Hepatocyte (in vitro differentiated cells): Measurements from ENCODE around the gene MTFP1. TPM values are rescaled to one million over a fixed set of nuclear protein-coding genes. Genes with fewer than 3 reads are reported as not detected.

Experiments
- DNase-seq: peaks from one replicate; pipeline ENCODE4 v3.0.0-alpha.2; 2016; ENCODE audit warnings: low spot score
- H2AFZ ChIP-seq: fragments of 200-600 bp; sonication (generic); 2 replicates; pipeline ENCODE4 v1.6.0; 2016; ENCODE audit warnings: antibody characterized with exemption, mild to moderate bottlenecking
- H3K27ac ChIP-seq: fragments of 200-600 bp; sonication (generic); 2 replicates; pipeline ENCODE4 v1.5.1; 2016; ENCODE audit warnings: mild to moderate bottlenecking
- H3K27me3 ChIP-seq: fragments of 200-600 bp; sonication (generic); 2 replicates; pipeline ENCODE4 v1.6.1; 2016
- H3K36me3 ChIP-seq: fragments of 200-600 bp; sonication (generic); replicated peaks from 2 replicates; pipeline ENCODE4 v1.5.1; 2016; ENCODE audit warnings: low read depth; ENCODE audit not compliant: insufficient read depth
- H3K4me1 ChIP-seq: fragments of 200-600 bp; sonication (generic); 2 replicates; pipeline ENCODE4 v1.5.1; 2016; ENCODE audit warnings: mild to moderate bottlenecking, moderate library complexity; ENCODE audit not compliant: insufficient read depth
- H3K4me2 ChIP-seq: fragments of 200-600 bp; sonication (generic); 2 replicates; pipeline ENCODE4 v1.6.0; 2016
- H3K4me3 ChIP-seq: fragments of 200-600 bp; sonication (generic); 2 replicates; pipeline ENCODE4 v1.5.1; 2016; ENCODE audit warnings: mild to moderate bottlenecking
- H3K79me2 ChIP-seq: fragments of 200-600 bp; sonication (generic); 2 replicates; pipeline ENCODE4 v1.6.0; 2017; ENCODE audit warnings: mild to moderate bottlenecking
- H3K9me2 ChIP-seq: fragments of 200-600 bp; sonication (generic); replicated peaks from 2 replicates; pipeline ENCODE4 v1.6.0; 2017; ENCODE audit warnings: mild to moderate bottlenecking; ENCODE audit not compliant: insufficient read depth
- H3K9me3 ChIP-seq: fragments of 200-600 bp; sonication (generic); 2 replicates; pipeline ENCODE4 v1.5.1; 2016; ENCODE audit warnings: low read depth, mild to moderate bottlenecking
- H4K20me1 ChIP-seq: fragments of 200-600 bp; sonication (generic); 2 replicates; pipeline ENCODE4 v1.6.0; 2016; ENCODE audit warnings: mild to moderate bottlenecking; ENCODE audit not compliant: insufficient read depth, poor library complexity, severe bottlenecking
- CTCF ChIP-seq: fragments of 200-600 bp; sonication (generic); IDR thresholded peaks from 2 replicates; pipeline ENCODE4 v1.5.1; 2016; ENCODE audit warnings: antibody characterized with exemption, mild to moderate bottlenecking; ENCODE audit not compliant: poor library complexity
- EZH2 ChIP-seq: fragments of 200-600 bp; sonication (generic); IDR thresholded peaks from 2 replicates; pipeline ENCODE4 v1.6.1; 2016; ENCODE audit warnings: antibody characterized with exemption, mild to moderate bottlenecking, borderline replicate concordance
- EZH2phosphoT487 ChIP-seq: fragments of 200-600 bp; sonication (generic); IDR thresholded peaks from one replicate; pipeline ENCODE4 v1.6.1; 2018; ENCODE audit warnings: antibody characterized with exemption, mild to moderate bottlenecking, low read depth, moderate library complexity; ENCODE audit not compliant: unreplicated experiment, severe bottlenecking
- WGBS: methylation state at CpG from one replicate; pipeline ENCODE4 v1.1.6; 2016; ENCODE audit warnings: low lambda C conversion rate; ENCODE audit errors: missing lambda C conversion rate; 5-methylcytosine and 5-hydroxymethylcytosine counted together
- polyA plus RNA-seq: library from polyadenylated mRNA; unstranded; fragments of >200 nt; fragmentation: Nextera tagmentation; extraction: Ambion mirVana; gene quantifications from 2 replicates; pipeline ENCODE4 v1.2.1, GENCODE V29; 2016
- total RNA-seq: library from RNA; depleted of rRNA; stranded (reverse); fragments of >200 nt; gene quantifications from 2 replicates; pipeline ENCODE4 v1.2.3, GENCODE V29; 2014

Gene MTFP1
- total and polyA plus RNA-seq, 2 experiments from 2014 or later = 16.3 to 22.3 TPM

- Histone ChIP-seq H3K4me1 (peaks cover 4% of the 10 kb centered on the region), H3K4me3 (no peak overlapping the region), H3K79me2 (peaks cover 3% of the 10 kb centered on the region), H3K27ac (no peak overlapping the region), H4K20me1 (no peaks in the 10 kb centered on the region), H3K36me3 (no peaks in the 10 kb centered on the region), H3K4me2 (no peak overlapping the region), H2AFZ (no peak overlapping the region), H3K9me3 (no peaks in the 10 kb centered on the region), H3K9me2 (no peaks in the 10 kb centered on the region), H3K27me3 (no peaks in the 10 kb centered on the region)
- DNase-seq = no peak
- WGBS = 93% methylated on average over 5 of the region's 5 CpGs
- no peak for TF ChIP-seq EZH2phosphoT487
- TF ChIP-seq EZH2 = no peak
- TF ChIP-seq CTCF = no peak
Observed at GRCh38 chr22:30382340-30382739, 43.2 kb upstream of the MTFP1 start.

- H2AFZ ChIP-seq = no peak overlapping the region
- peaks cover 8% of the 10 kb centered on the region for H3K4me1 ChIP-seq
- H3K9me3 ChIP-seq = no peaks in the 10 kb centered on the region
- no peak overlapping the region for H3K4me2 ChIP-seq
- no peak for TF ChIP-seq CTCF
- TF ChIP-seq EZH2phosphoT487 = no peak
- TF ChIP-seq EZH2 = no peak
- 71% methylated on average over 3 of the region's 3 CpGs for WGBS
- no peak for DNase-seq
- H3K9me2 ChIP-seq = no peaks in the 10 kb centered on the region
- H3K27ac ChIP-seq = no peak overlapping the region
- H3K79me2 ChIP-seq = peaks cover 3% of the 10 kb centered on the region
- no peaks in the 10 kb centered on the region for H3K36me3 ChIP-seq
- H3K27me3 ChIP-seq = no peaks in the 10 kb centered on the region
- no peaks in the 10 kb centered on the region for H4K20me1 ChIP-seq
- H3K4me3 ChIP-seq = no peak overlapping the region
Observed at GRCh38 chr22:30383061-30383460, 42.5 kb upstream of the MTFP1 start.

GRCh38 chr22:30385942-30386341, 39.6 kb upstream of the MTFP1 start:
- no peaks in the 10 kb centered on the region for H3K9me3 ChIP-seq
- no peak for DNase-seq
- no peak overlapping the region for H3K4me3 ChIP-seq
- TF ChIP-seq EZH2phosphoT487 = no peak
- no peak for TF ChIP-seq EZH2
- TF ChIP-seq CTCF = no peak
- H3K4me2 ChIP-seq = peak overlapping the region; percentile 94
- H3K4me1 ChIP-seq = peaks cover 8% of the 10 kb centered on the region
- H3K79me2 ChIP-seq = peaks cover 3% of the 10 kb centered on the region
- no peaks in the 10 kb centered on the region for H3K36me3 ChIP-seq
- 93% methylated on average over 10 of the region's 10 CpGs for WGBS
- no peaks in the 10 kb centered on the region for H4K20me1 ChIP-seq
- H2AFZ ChIP-seq = no peak overlapping the region
- no peaks in the 10 kb centered on the region for H3K27me3 ChIP-seq
- no peaks in the 10 kb centered on the region for H3K9me2 ChIP-seq
- H3K27ac ChIP-seq = no peak overlapping the region

- Histone ChIP-seq H3K27me3 (no peaks in the 10 kb centered on the region), H3K79me2 (peaks cover 3% of the 10 kb centered on the region), H2AFZ (peak overlapping the region; percentile 51), H3K4me2 (peak overlapping the region; percentile 94), H4K20me1 (no peaks in the 10 kb centered on the region), H3K9me3 (no peaks in the 10 kb centered on the region), H3K27ac (no peak overlapping the region), H3K36me3 (no peaks in the 10 kb centered on the region), H3K4me3 (peak overlapping the region; percentile 76), H3K9me2 (no peaks in the 10 kb centered on the region), H3K4me1 (peaks cover 8% of the 10 kb centered on the region)
- TF ChIP-seq EZH2 (no peak), EZH2phosphoT487 (no peak), CTCF (no peak)
- WGBS = 41% methylated on average over 7 of the region's 10 CpGs
- DNase-seq = no peak
Observed at GRCh38 chr22:30386608-30386959, 39.0 kb upstream of the MTFP1 start.
